ENCODE results near the gene ST6GALNAC1. TPM values are rescaled to one million over a fixed set of nuclear protein-coding genes. Genes with fewer than 3 reads are reported as not detected.
"Not testable (repeated sequence)": the region's sequence is repeated elsewhere in the genome, so short reads cannot be mapped to it uniquely, and the experiment has no call there.

The ST6GALNAC1 gene
- total RNA-seq, 4 donors from 2014 or later = 0.46 to 4.6 (median 1.9) TPM

- TF ChIP-seq, protein P1, sequence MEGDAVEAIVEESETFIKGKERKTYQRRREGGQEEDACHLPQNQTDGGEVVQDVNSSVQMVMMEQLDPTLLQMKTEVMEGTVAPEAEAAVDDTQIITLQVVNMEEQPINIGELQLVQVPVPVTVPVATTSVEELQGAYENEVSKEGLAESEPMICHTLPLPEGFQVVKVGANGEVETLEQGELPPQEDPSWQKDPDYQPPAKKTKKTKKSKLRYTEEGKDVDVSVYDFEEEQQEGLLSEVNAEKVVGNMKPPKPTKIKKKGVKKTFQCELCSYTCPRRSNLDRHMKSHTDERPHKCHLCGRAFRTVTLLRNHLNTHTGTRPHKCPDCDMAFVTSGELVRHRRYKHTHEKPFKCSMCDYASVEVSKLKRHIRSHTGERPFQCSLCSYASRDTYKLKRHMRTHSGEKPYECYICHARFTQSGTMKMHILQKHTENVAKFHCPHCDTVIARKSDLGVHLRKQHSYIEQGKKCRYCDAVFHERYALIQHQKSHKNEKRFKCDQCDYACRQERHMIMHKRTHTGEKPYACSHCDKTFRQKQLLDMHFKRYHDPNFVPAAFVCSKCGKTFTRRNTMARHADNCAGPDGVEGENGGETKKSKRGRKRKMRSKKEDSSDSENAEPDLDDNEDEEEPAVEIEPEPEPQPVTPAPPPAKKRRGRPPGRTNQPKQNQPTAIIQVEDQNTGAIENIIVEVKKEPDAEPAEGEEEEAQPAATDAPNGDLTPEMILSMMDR (IDR thresholded peaks at IDR 0.05) = no peak
- ATAC-seq (ENCODE audit: low FRiP score) = no peak
- no peak for DNase-seq (ENCODE audit: low spot score)
These were observed 1.4 kb upstream of the ST6GALNAC1 start for GRCh38 chr17:76644995-76645394.

DNA sequence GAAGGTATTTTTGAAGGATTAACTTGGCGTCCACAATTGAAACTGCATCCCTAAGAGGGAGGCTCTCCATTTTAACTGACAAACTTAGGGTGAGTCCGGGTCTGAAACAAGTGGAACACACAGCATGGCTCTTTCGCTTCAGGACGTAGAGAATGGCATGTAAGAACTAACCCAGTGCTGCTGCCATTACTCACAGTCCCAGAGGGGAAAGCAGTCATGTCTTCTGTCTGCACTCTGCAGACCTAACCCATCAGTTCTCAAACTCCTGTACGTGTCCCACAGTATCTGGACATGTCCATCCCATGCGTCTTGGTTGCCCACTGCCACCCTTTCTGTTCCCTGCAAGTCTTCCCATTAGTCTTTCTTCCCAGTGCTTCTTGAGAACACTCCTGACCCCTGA lies 563 bp downstream of the ST6GALNAC1 start:
- ATAC-seq (ENCODE audit: low FRiP score) (no peak), DNase-seq (ENCODE audit: low spot score) (no peak)
- TF ChIP-seq, protein P1 (IDR thresholded peaks at IDR 0.05) = no peak

DNA sequence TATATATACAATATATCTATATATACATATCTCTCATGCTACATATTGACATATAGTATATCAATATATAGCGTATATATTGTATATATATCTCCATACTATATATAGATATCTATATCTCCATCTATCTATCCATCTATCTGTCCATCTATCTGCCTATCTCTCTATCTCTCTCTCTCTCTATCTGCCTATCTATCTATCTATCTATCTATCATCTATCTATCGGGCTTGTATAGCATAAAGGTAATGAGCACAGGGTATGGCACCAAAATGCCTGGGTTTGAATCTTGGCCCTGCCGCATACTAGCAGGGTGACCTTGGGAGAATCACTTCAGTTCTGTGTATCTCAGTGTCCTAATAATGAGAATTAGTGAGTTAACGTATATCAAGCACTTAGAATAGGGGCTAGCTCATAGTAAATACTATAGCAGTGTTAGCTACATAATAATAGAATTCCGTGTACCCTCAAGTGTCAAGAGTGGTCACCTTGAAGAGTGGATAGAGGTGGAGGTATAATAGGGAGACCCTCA lies 1.5 kb downstream of the ST6GALNAC1 start:
- no peak for DNase-seq (ENCODE audit: low spot score)
- no peak for ATAC-seq (ENCODE audit: low FRiP score)
- TF ChIP-seq, protein P1 (IDR thresholded peaks at IDR 0.05) = no peak

GRCh38 chr17:76641501-76641900 lies 2.1 kb downstream of the ST6GALNAC1 start:
- TF ChIP-seq, protein P1 (IDR thresholded peaks at IDR 0.05) = no peak

DNA sequence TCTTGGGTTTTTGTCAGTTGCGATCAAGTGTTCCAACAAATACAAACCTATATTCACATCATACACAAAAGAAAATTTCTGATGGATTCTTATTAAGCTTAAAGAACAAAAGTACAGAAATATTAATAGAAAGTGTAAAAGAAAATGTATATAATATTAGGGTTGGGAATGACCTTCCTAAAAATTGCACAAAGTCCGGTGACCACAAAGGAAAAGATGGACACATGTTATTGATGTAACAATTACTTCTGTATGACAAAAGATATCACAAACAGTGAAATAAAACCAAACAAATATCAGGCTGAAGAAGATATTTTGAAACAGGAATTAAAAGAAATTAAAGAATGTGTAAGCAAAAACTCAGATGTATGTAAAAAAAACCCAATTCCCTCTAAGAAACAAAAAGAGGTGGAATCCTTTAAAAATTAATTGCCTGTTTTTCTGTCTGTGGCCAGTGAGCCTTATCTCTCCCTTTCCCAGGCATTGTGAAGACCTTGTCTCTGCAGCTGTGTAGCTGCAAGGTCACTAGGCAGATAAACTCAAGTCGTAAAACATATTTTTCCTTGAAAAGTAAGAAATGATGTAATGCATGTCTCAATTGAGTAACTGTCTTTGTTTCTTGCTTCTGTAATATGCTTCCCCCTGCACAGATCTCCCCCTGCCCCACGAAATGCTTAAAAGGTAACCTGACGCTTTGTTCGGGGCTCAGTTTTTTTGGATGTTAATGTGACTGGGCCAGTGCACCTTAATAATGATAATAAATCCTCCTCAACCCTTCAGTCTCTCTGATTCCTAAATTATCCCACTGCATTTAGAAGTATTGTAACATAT lies 2.8 kb downstream of the ST6GALNAC1 start:
- TF ChIP-seq, protein P1 (IDR thresholded peaks at IDR 0.05) = no peak
- DNase-seq (ENCODE audit: low spot score) = no peak

More at GRCh38 chr17:76641501-76641900, 2.1 kb downstream of the ST6GALNAC1 start:
- DNase-seq (ENCODE audit: low spot score) (no peak), ATAC-seq (ENCODE audit: low FRiP score) (no peak)

DNA sequence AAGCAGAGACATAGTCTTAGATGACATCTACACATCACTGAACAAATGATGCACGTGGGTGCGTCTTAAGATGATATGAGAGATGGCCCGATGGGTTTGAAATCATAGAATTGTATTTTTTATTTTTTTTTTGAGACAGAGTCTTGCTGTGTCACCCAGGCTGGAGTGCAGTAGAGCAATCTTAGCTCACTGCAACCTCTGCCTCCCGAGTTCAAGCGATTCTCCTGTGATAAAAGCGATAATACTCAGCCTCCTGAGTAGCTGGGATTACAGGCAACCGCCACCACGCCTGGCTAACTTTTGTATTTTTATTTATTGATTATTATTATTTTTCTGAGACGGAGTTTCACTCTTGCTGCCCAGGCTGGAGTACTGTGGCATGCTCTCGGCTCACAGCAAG lies 5.3 kb downstream of the ST6GALNAC1 start:
- TF ChIP-seq, protein P1 (IDR thresholded peaks at IDR 0.05) = no peak
- DNase-seq (ENCODE audit: low spot score) (no peak), ATAC-seq (ENCODE audit: low FRiP score) (no peak)

More for the DNA sequence above, 2.8 kb downstream of the ST6GALNAC1 start:
- ATAC-seq (ENCODE audit: low FRiP score) = no peak

- ATAC-seq (ENCODE audit: low FRiP score); DNase-seq (ENCODE audit: low spot score): not testable (repeated sequence)
These were observed 6.9 kb downstream of the ST6GALNAC1 start for GRCh38 chr17:76636486-76637206.

Data from omental fat pad (tissue), 4 donors.